GM21786 (cell line): ENCODE measurements around the gene RLBP1.

Experiments
- ATAC-seq: cut with Tn5 transposase; IDR thresholded peaks from one replicate; pipeline ENCODE4 v1.9.1; 2021; ENCODE audit not compliant: unreplicated experiment

Gene RLBP1

DNA sequence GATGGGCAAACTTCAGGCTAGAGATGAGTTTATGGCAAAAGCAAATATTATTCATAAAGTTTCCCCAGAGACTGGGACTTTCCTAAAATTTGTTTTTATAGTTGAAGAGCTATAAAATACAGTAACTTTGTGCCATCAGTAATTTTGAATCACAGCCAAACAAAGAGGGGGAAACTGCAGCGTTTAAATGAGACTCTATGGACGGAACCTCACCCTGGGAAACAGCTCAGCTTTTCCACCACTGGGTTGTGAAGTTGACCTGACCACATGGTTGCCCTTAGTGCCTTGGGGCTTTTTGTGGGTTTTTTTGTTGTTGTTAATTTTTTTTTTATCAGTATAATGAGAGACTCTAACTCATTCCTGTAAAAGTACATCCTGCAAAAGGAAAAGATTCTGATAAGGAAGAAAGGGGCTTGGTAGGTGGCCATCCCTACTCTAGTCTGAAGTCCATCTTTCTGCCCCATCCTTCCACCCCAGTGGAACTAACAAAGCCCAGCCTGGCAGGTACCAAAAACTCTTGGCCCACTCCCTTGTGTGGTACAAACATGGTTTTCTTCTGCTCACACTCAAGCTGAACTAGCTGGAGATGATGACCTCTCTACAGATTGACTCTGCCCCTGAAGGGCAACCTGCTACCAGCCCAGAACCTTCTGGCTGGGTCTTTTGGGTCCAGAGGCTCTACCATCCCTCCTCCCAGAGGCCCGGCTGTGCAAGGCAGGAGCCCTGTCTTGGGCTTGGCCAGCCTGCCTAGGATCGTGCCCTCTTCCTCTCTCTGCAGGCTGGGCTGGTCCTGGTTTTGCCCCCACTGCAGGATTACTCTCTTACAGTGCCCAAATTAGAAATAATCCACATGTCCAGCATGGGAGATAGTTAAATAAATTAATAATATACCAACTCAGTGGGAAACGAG is 41.2 kb downstream of the RLBP1 start:
- no peak for ATAC-seq

DNA sequence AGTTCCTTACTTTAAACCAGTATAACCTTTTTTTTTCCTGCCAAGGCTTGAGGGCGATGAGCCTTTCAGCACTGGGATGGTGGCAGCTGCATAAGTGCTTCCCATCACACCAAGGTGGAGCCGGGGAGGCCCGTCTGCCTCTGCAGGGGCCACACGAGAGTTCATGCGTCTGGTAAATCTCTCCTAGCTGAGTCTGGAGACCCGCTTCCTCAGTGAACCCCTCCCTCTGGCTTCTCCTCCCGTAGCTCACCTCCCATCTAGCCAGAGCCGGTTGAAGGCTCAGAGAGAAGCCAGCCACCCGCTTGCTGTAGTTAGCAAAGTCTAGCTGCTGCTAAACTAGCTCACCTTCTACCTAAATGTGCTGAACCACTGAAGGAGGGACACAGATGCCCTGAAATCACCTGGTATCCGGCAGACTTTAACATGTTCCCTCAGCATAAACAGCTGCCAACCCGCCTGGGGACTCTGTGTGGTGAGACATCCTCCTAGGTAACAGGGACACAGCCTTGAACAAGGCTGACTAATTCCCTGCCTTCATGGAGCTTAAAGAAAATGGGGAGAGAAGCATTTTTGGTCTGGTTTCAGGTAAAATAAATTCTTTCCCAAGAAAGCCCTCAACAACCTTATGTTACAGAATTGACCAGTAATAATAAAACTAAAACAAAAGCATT is 42.9 kb downstream of the RLBP1 start:
- no peak for ATAC-seq

DNA sequence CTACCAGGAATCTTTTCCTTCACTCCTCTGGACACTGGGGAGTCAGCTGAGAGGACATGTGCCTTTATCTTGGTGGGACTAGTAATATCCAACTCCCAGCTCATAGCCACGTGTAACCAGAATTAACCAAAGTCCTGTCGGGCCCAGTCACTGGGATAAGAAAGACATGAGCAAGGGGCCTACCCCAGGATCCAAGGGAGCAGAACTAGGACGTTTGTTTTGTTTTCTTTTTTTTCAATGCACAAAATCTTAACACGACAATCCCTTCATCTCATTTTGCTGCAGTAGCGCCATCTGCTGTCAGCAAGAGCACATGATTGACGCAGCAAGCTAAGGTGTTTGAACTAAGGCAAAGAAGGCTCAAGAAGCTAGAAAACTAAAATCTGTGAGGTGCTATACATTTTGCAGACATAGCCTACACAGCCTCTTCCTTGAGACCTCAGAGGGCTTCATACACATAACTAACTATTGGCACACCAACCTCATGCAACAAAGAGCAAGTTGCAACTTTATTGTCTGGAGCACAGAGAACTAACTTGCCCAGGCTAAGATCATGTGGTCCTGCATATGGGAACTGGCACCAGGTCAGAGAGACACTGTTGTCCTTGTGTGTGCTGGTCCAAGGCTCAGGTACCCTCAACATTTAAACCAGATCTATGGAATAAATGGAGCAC is 43.6 kb downstream of the RLBP1 start:
- no peak for ATAC-seq

DNA sequence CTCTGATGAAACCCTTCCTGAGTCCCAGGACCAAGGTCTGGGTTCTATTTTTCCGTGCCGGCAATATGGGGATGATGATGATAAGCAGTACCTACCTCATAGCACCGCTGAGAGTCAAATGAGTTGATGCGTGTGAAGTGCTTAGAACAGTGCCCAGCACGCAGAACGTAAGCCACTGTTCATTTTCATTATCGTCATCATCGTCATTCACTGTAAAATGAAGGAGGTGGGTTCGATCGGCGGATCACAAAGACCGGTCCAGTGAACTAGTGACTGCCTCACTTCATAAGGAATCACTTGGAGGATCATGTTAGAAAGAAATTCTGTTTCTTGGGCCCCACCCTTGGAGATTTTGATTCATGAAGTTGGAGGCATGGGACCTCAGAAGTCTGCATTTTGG is 44.3 kb downstream of the RLBP1 start:
- ATAC-seq: no peak

DNA sequence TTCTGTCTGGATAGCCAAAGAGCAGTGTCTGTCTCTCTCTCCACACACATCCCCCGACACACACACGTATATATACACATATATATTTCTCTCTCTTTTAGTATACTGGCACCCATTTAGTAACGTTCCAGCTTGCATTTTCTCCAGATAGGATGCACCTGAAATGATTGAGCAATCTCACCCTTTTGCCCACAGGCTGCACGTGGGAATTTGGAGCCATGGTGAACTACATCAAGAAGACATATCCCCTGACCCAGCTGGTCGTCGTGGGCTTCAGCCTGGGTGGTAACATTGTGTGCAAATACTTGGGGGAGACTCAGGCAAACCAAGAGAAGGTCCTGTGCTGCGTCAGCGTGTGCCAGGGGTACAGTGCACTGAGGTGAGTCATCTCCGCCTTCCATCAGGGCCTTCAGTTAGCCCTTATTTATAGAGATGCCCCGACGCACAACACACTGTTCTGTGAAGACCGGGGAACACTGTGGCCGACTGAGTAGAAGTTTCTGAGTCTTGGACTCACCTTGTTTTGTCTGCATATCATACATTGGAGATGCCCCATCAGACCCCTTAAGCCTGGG is 45.7 kb downstream of the RLBP1 start:
- ATAC-seq: no peak

DNA sequence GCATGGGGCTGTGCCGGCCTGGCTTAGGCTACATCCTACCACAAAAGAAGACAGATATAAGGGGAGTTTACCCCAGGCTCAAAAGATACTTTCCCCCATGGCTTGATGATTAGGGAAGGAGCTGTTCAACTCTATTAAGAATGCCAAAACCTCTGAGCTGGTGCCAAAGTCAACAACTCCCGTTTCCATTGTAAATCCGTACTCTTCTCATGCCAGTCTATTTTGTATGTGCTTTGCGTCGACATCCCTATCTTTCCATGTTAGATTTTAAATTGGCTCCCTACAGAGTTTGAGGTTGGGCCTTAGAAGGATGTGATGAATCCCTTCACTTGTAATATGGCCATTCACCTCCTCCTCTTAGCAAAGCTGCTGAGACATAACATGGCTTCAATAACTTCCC is 46.9 kb downstream of the RLBP1 start:
- ATAC-seq: no peak

DNA sequence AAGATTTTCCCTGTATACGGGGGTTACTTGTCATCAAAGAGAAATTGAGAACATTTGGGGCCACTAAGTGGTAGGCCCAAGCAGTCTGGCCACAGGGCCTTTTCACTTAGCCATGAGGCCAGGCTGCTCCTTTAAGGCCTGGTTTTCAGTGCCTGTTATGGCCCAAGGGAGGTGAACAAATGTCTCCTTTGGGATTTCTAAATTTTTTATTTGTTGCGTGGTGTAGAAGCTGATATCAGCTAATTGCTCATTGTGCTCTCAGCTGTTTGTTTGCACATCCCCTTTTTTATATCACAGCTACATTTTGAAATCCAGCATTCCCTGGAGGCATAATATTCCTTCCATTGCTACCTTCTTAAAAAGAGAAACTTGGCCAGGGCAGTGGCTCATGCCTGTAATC is 48.5 kb downstream of the RLBP1 start:
- ATAC-seq: no peak

DNA sequence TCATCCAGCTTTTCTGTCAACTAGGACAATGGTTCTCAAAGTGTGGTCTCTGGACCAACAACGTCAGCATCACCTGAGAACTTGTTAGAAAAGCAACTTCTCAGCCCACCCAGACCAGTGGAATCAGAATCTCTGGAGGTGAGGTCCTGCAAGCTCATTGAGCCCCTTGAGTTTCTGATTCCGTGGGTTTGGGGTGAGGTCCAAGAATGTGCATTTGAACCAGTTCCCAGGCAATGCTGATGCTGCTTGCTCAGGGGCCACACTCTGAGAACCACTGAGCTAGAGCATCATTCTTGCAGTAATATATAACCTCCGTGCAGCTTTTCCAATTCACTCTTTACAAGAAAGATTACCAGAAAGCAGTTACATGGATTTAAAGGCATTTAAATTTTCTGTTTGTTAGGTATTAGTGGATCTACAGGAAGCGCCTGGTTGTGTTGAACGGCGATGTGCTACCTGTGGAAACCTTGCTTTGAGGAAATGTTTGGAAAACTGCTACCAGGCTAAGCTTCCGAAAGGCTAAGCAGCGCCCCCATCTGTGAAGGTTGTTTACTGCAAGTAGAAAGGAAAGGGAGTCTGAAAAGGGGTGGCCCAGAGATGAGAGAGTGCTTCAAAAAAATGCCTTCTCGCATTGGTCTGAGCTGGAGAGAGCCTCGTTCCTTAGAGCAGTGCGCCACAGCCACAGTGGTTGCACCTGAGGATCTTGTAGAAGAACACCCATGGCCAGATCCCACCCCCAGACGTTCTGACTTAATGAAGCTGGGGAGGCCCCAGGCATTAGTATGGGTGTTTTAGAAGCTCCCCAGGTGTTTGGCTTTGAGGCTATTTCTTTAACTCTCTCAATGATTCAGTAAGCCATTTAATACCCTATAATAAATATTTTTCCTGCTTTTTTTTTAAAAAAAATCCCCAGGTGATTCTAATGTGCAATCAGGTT is 50.0 kb downstream of the RLBP1 start:
- ATAC-seq: no peak

DNA sequence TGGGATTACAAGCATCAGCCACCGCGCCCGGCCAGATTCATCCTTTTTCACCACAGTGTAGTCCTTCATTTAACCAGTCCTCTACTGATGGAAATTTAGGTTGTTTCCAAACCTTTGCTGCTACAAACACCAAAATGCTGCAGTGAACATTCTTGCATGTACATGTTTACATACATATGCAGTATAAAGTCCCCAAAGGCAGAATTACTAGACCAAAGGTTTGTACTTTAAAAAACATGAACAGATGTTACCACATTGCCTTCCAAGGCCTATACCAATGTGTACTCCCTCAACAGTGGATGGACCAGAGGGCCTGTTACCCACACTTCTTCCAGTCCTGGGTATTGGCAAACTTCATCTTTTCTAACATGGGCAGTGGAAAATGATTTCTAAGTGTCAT is 51.0 kb downstream of the RLBP1 start:
- ATAC-seq: no peak

DNA sequence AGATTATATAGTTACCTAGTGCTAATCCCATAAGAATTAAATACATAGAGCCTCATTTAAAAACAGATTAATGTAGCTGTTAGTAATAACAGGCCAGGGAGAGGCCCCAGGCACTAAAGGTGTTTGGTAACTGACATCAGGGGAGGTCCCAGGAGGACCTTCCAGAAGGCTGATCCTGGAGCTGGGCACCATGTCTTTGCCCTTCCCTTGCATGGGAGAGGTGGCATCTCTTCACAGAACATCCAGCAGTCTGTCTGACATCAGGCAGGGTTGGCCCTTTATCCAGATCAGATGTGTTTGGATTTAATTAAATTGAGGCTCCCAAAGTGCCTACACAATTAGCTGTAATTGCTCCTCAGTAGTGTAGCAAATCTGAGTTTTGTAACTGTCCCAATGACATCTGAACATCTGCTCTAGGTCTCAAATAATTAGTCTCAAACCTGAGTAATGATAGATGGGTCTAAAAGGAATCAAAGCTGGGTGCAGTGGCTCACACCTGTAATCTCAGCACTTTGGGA is 53.0 kb downstream of the RLBP1 start:
- no peak for ATAC-seq

DNA sequence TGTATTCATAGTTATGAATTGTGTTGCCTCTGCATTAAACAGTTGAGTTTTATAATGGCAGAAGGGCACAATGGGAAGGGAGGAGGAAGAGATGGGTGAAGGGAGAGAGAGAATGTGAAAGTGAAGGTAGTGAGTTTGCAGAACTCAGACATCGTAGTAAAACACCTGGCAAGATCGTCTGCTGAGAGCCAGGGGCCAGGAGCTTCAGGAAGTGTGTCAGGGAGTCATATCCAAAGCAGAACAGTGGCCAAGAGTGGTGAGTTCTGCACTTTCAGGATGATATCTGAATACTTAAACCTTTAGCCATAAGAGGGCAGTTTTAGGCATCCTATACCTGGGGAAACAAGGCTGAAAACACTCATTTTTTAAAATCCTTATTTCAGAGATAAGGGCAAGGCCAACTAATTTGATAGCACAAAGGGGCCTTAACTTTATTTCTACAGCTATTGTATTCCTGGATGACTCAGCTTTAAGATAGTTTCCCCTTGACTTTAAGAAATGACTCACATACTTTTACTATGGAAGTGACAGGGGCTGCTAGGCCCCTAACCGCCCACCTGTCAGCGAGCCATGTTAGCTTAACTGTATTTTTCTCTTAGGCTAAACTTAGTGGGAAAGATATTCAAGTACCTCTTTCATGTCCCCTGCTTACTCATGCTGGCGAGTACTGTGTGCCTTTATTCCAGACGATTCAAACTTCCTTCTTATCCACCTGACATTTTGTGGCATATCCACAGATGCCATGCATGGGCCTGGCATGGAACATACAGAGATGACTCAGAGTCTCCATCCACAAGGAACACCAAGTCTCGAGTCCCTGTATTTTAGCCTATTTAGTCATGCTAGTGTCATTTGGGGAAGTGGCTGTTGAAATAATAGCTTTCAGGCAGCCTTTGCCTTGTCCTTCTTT is 53.9 kb downstream of the RLBP1 start:
- peak; percentile 71 for ATAC-seq

DNA sequence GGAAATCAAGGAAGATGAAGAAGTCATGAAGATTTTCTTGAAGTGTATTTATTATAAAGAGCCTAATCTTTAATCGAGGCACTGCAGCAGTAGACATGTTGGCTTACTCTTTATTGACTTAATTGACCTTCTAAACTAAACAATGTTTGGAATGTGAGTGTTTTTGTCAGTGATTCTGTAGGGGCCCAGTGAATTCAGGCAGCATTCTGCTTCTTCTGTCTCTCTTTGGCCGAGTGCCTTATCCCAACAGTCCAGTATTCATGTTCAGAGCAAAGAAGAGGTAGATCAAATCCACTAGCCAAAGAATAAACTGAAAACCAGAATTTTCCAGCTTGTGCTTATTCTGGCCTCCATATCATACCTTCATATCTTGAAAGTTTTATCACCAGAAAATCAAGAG is 55.7 kb downstream of the RLBP1 start:
- ATAC-seq: no peak

DNA sequence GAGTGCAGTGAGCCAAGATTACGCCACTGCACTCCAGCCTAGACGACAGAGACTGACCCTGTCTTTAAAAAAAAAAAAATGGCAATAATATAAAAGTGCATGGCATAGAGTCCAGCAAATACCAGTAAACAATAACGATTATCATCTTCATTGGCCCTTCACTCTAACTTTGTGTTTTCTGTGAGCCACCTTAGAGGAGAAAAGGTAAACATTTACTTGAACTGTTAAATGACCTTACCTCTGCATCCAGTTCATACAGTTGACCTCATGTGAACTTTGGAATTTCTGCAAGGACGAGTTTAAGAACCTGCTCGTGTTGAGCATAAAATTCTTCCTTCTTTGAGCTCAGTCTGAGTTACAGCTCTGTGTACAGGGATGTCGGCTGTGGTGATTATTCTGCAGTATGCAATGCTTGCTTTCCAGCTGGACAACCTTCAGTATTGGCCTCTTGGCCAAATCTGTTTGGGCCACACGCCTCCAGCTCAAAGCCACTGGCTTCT is 56.6 kb downstream of the RLBP1 start:
- ATAC-seq: no peak

DNA sequence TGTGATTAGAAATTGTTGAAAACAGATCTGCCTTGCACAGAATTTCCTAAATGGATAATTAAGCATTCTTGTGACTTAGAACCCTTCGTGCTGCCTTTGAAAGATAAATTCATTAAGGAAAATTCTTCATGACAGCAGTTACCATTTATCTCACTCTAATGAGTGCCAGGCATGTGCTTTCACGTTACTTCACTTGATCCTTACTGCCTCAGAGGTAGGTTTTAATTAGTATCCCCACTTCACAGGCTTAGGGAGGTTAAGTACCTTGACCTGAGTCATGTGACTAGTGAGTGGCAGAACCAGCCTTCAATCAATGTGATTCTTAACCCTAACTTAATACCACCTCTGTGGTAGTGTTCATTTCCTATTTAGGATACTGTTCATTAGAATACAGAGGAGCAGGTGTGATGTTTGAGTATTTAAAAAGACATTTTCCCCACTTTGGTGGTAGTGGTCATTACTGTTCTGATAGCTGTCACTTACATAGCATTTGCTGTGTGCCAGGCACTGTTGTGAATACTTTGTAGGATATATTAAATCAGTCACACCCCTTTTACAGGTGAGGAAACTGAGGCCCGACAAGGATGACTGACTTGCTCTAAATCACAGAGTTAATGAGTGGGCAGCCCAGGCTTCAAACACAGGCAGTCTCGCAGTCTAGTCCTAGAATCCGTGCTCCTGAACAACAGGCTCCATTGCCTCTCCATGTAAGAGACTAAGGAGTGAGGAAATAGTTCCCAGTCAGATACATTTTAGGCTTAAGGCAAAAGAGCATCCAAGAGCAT is 57.9 kb downstream of the RLBP1 start:
- no peak for ATAC-seq

DNA sequence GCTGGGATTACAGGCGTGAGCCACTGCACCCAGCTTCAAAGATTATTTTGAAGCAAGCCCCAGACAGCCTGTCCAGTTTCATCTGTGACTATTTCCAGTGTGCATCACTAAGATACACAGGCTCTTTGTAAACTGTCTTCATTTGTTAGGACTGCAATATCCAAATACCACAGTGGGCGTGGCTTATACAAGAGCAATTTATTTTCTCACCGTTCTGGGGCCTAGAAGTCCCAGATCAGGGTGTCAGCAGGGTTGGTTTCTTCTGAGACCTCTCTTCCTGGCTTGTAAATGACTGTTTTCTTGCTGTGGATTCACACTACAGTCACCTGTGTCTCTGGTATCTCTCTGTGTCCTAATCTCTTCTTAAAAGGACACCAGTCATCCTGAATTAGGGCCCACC is 59.7 kb downstream of the RLBP1 start:
- no peak for ATAC-seq
